HG03064 (cell line): ENCODE measurements around the gene ALAS1.

ENCODE experiments used
- ATAC-seq: cut with Tn5 transposase; IDR thresholded peaks from one replicate; pipeline ENCODE4 v1.9.1; 2021; ENCODE audit warnings: low read depth; ENCODE audit not compliant: unreplicated experiment

Gene ALAS1

GRCh38 chr3:52218937-52219650 lies 21.1 kb downstream of the ALAS1 start:
- no peak for ATAC-seq

GRCh38 chr3:52220380-52221026 lies 22.5 kb downstream of the ALAS1 start:
- no peak for ATAC-seq

GRCh38 chr3:52221141-52221562 lies 23.2 kb downstream of the ALAS1 start:
- no peak for ATAC-seq

- no peak for ATAC-seq
Observed at GRCh38 chr3:52221563-52222318, 23.8 kb downstream of the ALAS1 start.

- ATAC-seq, result no peak
Observed at GRCh38 chr3:52222319-52223221, 24.6 kb downstream of the ALAS1 start.

- no peak for ATAC-seq
Observed at GRCh38 chr3:52223449-52224408, 25.8 kb downstream of the ALAS1 start.

GRCh38 chr3:52225452-52226228 lies 27.7 kb downstream of the ALAS1 start, which contains the start of gene TLR9:
Gene TLR9, minus strand, starts transcription at chr3:52225645. Its CDS starts 116 bp downstream, at chr3:52225529.
- ATAC-seq, result peak; percentile 62

GRCh38 chr3:52226229-52226817 lies 28.4 kb downstream of the ALAS1 start:
- no peak for ATAC-seq

GRCh38 chr3:52227117-52227516 lies 29.2 kb downstream of the ALAS1 start:
- ATAC-seq, result no peak

- no peak for ATAC-seq
Observed at GRCh38 chr3:52227766-52228165, 29.8 kb downstream of the ALAS1 start.

- no peak for ATAC-seq
Observed at GRCh38 chr3:52228266-52228665, 30.3 kb downstream of the ALAS1 start.

- no peak for ATAC-seq
Observed at GRCh38 chr3:52228751-52229291, 30.9 kb downstream of the ALAS1 start.

- ATAC-seq, result no peak
Observed at GRCh38 chr3:52229656-52230055, 31.7 kb downstream of the ALAS1 start.

GRCh38 chr3:52230461-52230860 lies 32.5 kb downstream of the ALAS1 start:
- no peak for ATAC-seq

- no peak for ATAC-seq
Observed at GRCh38 chr3:52230889-52231499, 33.0 kb downstream of the ALAS1 start.

GRCh38 chr3:52231502-52232278 lies 33.7 kb downstream of the ALAS1 start:
- no peak for ATAC-seq
